Measurements from ENCODE around the gene NEK11.
"Not testable (repeated sequence)": the region's sequence is repeated elsewhere in the genome, so short reads cannot be mapped to it uniquely, and the experiment has no call there.

NEK11 gene

GRCh38 chr3:131360191-131360755 lies 333.6 kb downstream of the NEK11 start:
- Histone ChIP-seq H2BK120ac (ENCODE audit: insufficient read depth, low read length, poor library complexity) (no peak overlapping the region), H2BK5ac (ENCODE audit: low read depth, low read length, poor library complexity) (no peak overlapping the region), H3K18ac (ENCODE audit: low read length) (no peak overlapping the region), H3K4ac (ENCODE audit: low read depth, low read length) (no peak overlapping the region), H3K9ac (ENCODE audit: low read length) (no peak overlapping the region), H3K36me3 (ENCODE audit: control insufficient read depth in 1 of 2, insufficient read depth in 2 of 2, low read length in 2 of 2) (no peaks in the 10 kb centered on the region), H4K12ac (ENCODE audit: low read depth, low read length) (no peak overlapping the region), H2AFZ (ENCODE audit: insufficient read depth, low read length, poor library complexity) (no peak overlapping the region), H3K4me3 (ENCODE audit: low read depth, low read length) (no peak overlapping the region), H4K91ac (ENCODE audit: low read depth, low read length) (no peak overlapping the region), H3K27me3 (ENCODE audit: insufficient read depth, low read length) (no peaks in the 10 kb centered on the region), H2AK5ac (ENCODE audit: low read length) (no peak overlapping the region), H3K79me2 (ENCODE audit: control insufficient read depth, insufficient read depth, low read length, poor library complexity) (no peaks in the 10 kb centered on the region), H3K79me1 (ENCODE audit: low read length) (peaks cover 3% of the 10 kb centered on the region), H3K4me2 (ENCODE audit: low read length) (no peak overlapping the region), H3K27ac (ENCODE audit: low read depth, low read length) (no peak overlapping the region), H3K9me3 (ENCODE audit: insufficient read depth, low read depth, low read length) (no peaks in the 10 kb centered on the region), H2BK12ac (ENCODE audit: low read length) (no peak overlapping the region), H3K14ac (ENCODE audit: low read length) (no peak overlapping the region), H3K4me1 (ENCODE audit: control insufficient read depth in 1 of 2, insufficient read depth in 2 of 2, low read length in 2 of 2) (peaks cover 7 to 10% of the 10 kb centered on the region in 2 experiments), H3K23ac (ENCODE audit: low read length) (no peak overlapping the region), H4K8ac (ENCODE audit: low read depth, low read length) (no peak overlapping the region)
- DNase-seq: peak in 1 of 2 donors; percentile 11
- no CpG with 5 or more reads among the region's 4 CpGs for WGBS (ENCODE audit: extremely low coverage, insufficient coverage, insufficient read length)

- H4K12ac ChIP-seq (ENCODE audit: low read depth, low read length); H3K79me1 ChIP-seq (ENCODE audit: low read length); H3K9ac ChIP-seq (ENCODE audit: low read length); H3K27me3 ChIP-seq (ENCODE audit: insufficient read depth, low read length); H3K4me3 ChIP-seq (ENCODE audit: low read depth, low read length); H4K8ac ChIP-seq (ENCODE audit: low read depth, low read length); H3K14ac ChIP-seq (ENCODE audit: low read length); H3K9me3 ChIP-seq (ENCODE audit: insufficient read depth, low read depth, low read length); H2BK120ac ChIP-seq (ENCODE audit: insufficient read depth, low read length, poor library complexity); H3K18ac ChIP-seq (ENCODE audit: low read length); H2AFZ ChIP-seq (ENCODE audit: insufficient read depth, low read length, poor library complexity); H3K4ac ChIP-seq (ENCODE audit: low read depth, low read length); H2BK12ac ChIP-seq (ENCODE audit: low read length); H3K27ac ChIP-seq (ENCODE audit: low read depth, low read length); H3K23ac ChIP-seq (ENCODE audit: low read length); H2AK5ac ChIP-seq (ENCODE audit: low read length); H3K79me2 ChIP-seq (ENCODE audit: control insufficient read depth, insufficient read depth, low read length, poor library complexity); H3K36me3 ChIP-seq (ENCODE audit: control insufficient read depth in 1 of 2, insufficient read depth in 2 of 2, low read length in 2 of 2); H4K91ac ChIP-seq (ENCODE audit: low read depth, low read length); H2BK5ac ChIP-seq (ENCODE audit: low read depth, low read length, poor library complexity); DNase-seq: not testable (repeated sequence)
- no CpG with 5 or more reads among the region's 7 CpGs for WGBS (ENCODE audit: extremely low coverage, insufficient coverage, insufficient read length)
- Histone ChIP-seq H3K4me2 (ENCODE audit: low read length) (peak overlapping the region; percentile 86), H3K4me1 (ENCODE audit: control insufficient read depth in 1 of 2, insufficient read depth in 2 of 2, low read length in 2 of 2) (peaks cover 7 to 10% of the 10 kb centered on the region in 2 experiments)
These were observed 334.4 kb downstream of the NEK11 start for GRCh38 chr3:131361066-131361463.

GRCh38 chr3:131361464-131362421 lies 335.1 kb downstream of the NEK11 start:
- WGBS (ENCODE audit: extremely low coverage, insufficient coverage, insufficient read length): no CpG with 5 or more reads among the region's 64 CpGs
- H2BK5ac ChIP-seq (ENCODE audit: low read depth, low read length, poor library complexity): no peak overlapping the region

GRCh38 chr3:131363275-131363674 lies 336.6 kb downstream of the NEK11 start:
- Histone ChIP-seq H3K9ac (ENCODE audit: low read length) (no peak overlapping the region), H4K91ac (ENCODE audit: low read depth, low read length) (no peak overlapping the region), H4K8ac (ENCODE audit: low read depth, low read length) (no peak overlapping the region), H3K18ac (ENCODE audit: low read length) (no peak overlapping the region), H4K12ac (ENCODE audit: low read depth, low read length) (no peak overlapping the region), H3K4ac (ENCODE audit: low read depth, low read length) (no peak overlapping the region), H3K4me1 (ENCODE audit: control insufficient read depth in 1 of 2, insufficient read depth in 2 of 2, low read length in 2 of 2) (peaks cover 7 to 10% of the 10 kb centered on the region in 2 experiments), H2BK12ac (ENCODE audit: low read length) (no peak overlapping the region), H2AK5ac (ENCODE audit: low read length) (no peak overlapping the region), H2BK5ac (ENCODE audit: low read depth, low read length, poor library complexity) (no peak overlapping the region), H3K4me3 (ENCODE audit: low read depth, low read length) (peak overlapping the region; percentile 12), H3K27ac (ENCODE audit: low read depth, low read length) (no peak overlapping the region), H2AFZ (ENCODE audit: insufficient read depth, low read length, poor library complexity) (no peak overlapping the region), H3K4me2 (ENCODE audit: low read length) (no peak overlapping the region), H3K36me3 (ENCODE audit: control insufficient read depth in 1 of 2, insufficient read depth in 2 of 2, low read length in 2 of 2) (no peaks in the 10 kb centered on the region), H2BK120ac (ENCODE audit: insufficient read depth, low read length, poor library complexity) (no peak overlapping the region), H3K27me3 (ENCODE audit: insufficient read depth, low read length) (no peaks in the 10 kb centered on the region), H3K9me3 (ENCODE audit: insufficient read depth, low read depth, low read length) (peaks cover under 1% of the 10 kb centered on the region), H3K79me2 (ENCODE audit: control insufficient read depth, insufficient read depth, low read length, poor library complexity) (no peaks in the 10 kb centered on the region), H3K14ac (ENCODE audit: low read length) (no peak overlapping the region), H3K23ac (ENCODE audit: low read length) (no peak overlapping the region), H3K79me1 (ENCODE audit: low read length) (peaks cover 3% of the 10 kb centered on the region)
- no CpG with 5 or more reads among the region's 3 CpGs for WGBS (ENCODE audit: extremely low coverage, insufficient coverage, insufficient read length)
- no peak for DNase-seq

More at GRCh38 chr3:131361464-131362421, 335.1 kb downstream of the NEK11 start:
- Histone ChIP-seq H3K4me3 (ENCODE audit: low read depth, low read length) (peak overlapping the region; percentile 70), H3K27me3 (ENCODE audit: insufficient read depth, low read length) (no peaks in the 10 kb centered on the region), H3K4ac (ENCODE audit: low read depth, low read length) (no peak overlapping the region), H3K18ac (ENCODE audit: low read length) (no peak overlapping the region), H2AK5ac (ENCODE audit: low read length) (no peak overlapping the region), H3K23ac (ENCODE audit: low read length) (no peak overlapping the region), H3K14ac (ENCODE audit: low read length) (peak overlapping the region; percentile 59), H2BK12ac (ENCODE audit: low read length) (no peak overlapping the region), H3K79me1 (ENCODE audit: low read length) (peaks cover 3% of the 10 kb centered on the region), H3K9me3 (ENCODE audit: insufficient read depth, low read depth, low read length) (no peaks in the 10 kb centered on the region), H2BK120ac (ENCODE audit: insufficient read depth, low read length, poor library complexity) (peak overlapping the region; percentile 28), H3K36me3 (ENCODE audit: control insufficient read depth in 1 of 2, insufficient read depth in 2 of 2, low read length in 2 of 2) (no peaks in the 10 kb centered on the region), H3K4me2 (ENCODE audit: low read length) (peak overlapping the region; percentile 86), H4K12ac (ENCODE audit: low read depth, low read length) (peak overlapping the region; percentile 24), H4K8ac (ENCODE audit: low read depth, low read length) (peak overlapping the region; percentile 18), H3K9ac (ENCODE audit: low read length) (no peak overlapping the region), H4K91ac (ENCODE audit: low read depth, low read length) (no peak overlapping the region), H2AFZ (ENCODE audit: insufficient read depth, low read length, poor library complexity) (peak overlapping the region; percentile 68), H3K27ac (ENCODE audit: low read depth, low read length) (no peak overlapping the region), H3K4me1 (ENCODE audit: control insufficient read depth in 1 of 2, insufficient read depth in 2 of 2, low read length in 2 of 2) (peaks cover 7 to 10% of the 10 kb centered on the region in 2 experiments), H3K79me2 (ENCODE audit: control insufficient read depth, insufficient read depth, low read length, poor library complexity) (no peaks in the 10 kb centered on the region)
- DNase-seq: peak; percentile 97
